ENCODE data around the gene PRDX5. TPM values are rescaled to one million over a fixed set of nuclear protein-coding genes. Genes with fewer than 3 reads are reported as not detected.

The PRDX5 gene
- total and polyA plus RNA-seq, 10 of the 15 experiments (the other 5 are each of a cell fraction or from before 2014, with no cell fraction given) = 95.7 to 406 (median 240) TPM

DNA sequence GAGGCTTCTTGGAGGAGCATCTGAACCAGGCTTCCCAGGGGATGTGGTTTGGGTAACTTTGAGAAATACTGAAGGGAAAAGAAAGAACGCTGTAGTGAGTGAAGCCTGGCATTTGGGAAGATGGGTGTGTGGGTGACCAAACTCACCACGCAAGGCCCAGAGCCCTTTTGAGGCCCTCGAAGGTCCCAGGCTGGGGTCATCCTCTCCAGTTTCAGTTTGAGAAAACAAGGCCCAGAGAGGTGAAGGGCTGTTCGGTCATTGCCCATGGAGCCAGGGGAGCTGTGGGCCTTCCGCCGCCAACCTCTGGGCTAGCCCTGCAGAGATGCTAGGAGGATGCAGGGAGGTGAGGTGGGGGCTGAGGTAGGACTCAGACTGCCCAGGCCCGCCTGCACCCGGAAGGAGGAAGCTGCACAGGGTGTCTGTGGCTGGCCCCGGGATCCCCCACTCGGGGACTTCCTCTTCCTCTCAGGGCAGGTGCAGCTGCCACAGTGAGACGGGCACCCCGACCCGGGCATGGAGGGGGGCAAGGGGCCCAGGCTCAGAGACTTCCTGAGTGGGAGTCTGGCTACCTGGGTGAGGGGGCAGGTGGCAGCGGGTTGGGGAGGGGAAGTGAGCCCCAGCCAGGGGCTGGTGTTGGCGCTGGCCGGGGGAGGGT lies 22.0 kb downstream of the PRDX5 start, which contains the start of gene CCDC88B (continued):
- TF ChIP-seq, protein P1, sequence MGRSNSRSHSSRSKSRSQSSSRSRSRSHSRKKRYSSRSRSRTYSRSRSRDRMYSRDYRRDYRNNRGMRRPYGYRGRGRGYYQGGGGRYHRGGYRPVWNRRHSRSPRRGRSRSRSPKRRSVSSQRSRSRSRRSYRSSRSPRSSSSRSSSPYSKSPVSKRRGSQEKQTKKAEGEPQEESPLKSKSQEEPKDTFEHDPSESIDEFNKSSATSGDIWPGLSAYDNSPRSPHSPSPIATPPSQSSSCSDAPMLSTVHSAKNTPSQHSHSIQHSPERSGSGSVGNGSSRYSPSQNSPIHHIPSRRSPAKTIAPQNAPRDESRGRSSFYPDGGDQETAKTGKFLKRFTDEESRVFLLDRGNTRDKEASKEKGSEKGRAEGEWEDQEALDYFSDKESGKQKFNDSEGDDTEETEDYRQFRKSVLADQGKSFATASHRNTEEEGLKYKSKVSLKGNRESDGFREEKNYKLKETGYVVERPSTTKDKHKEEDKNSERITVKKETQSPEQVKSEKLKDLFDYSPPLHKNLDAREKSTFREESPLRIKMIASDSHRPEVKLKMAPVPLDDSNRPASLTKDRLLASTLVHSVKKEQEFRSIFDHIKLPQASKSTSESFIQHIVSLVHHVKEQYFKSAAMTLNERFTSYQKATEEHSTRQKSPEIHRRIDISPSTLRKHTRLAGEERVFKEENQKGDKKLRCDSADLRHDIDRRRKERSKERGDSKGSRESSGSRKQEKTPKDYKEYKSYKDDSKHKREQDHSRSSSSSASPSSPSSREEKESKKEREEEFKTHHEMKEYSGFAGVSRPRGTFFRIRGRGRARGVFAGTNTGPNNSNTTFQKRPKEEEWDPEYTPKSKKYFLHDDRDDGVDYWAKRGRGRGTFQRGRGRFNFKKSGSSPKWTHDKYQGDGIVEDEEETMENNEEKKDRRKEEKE (IDR thresholded peaks at IDR 0.05) = no peak
- TF ChIP-seq, protein P2, sequence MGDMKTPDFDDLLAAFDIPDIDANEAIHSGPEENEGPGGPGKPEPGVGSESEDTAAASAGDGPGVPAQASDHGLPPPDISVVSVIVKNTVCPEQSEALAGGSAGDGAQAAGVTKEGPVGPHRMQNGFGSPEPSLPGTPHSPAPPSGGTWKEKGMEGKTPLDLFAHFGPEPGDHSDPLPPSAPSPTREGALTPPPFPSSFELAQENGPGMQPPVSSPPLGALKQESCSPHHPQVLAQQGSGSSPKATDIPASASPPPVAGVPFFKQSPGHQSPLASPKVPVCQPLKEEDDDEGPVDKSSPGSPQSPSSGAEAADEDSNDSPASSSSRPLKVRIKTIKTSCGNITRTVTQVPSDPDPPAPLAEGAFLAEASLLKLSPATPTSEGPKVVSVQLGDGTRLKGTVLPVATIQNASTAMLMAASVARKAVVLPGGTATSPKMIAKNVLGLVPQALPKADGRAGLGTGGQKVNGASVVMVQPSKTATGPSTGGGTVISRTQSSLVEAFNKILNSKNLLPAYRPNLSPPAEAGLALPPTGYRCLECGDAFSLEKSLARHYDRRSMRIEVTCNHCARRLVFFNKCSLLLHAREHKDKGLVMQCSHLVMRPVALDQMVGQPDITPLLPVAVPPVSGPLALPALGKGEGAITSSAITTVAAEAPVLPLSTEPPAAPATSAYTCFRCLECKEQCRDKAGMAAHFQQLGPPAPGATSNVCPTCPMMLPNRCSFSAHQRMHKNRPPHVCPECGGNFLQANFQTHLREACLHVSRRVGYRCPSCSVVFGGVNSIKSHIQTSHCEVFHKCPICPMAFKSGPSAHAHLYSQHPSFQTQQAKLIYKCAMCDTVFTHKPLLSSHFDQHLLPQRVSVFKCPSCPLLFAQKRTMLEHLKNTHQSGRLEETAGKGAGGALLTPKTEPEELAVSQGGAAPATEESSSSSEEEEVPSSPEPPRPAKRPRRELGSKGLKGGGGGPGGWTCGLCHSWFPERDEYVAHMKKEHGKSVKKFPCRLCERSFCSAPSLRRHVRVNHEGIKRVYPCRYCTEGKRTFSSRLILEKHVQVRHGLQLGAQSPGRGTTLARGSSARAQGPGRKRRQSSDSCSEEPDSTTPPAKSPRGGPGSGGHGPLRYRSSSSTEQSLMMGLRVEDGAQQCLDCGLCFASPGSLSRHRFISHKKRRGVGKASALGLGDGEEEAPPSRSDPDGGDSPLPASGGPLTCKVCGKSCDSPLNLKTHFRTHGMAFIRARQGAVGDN (IDR thresholded peaks at IDR 0.05) = peak; percentile 54; the same call in 1 of the 2 replicates
- TF ChIP-seq LARP7 (IDR thresholded peaks at IDR 0.05) (peak; percentile 28; the same call in 1 of the 2 replicates), MEF2B (IDR thresholded peaks at IDR 0.05; ENCODE audit: partially characterized antibody, poor library complexity, severe bottlenecking) (peak; percentile 34), CREM (IDR thresholded peaks at IDR 0.05; ENCODE audit: low read depth) (peak; percentile 24; the same call in 1 of the 2 replicates), TCF12 (IDR thresholded peaks at IDR 0.05; ENCODE audit: low read depth, low read length) (peak; percentile 95), NR2C1 (IDR thresholded peaks at IDR 0.05) (peak; percentile 50; the same call in 1 of the 2 replicates)
- TF ChIP-seq, protein P3, sequence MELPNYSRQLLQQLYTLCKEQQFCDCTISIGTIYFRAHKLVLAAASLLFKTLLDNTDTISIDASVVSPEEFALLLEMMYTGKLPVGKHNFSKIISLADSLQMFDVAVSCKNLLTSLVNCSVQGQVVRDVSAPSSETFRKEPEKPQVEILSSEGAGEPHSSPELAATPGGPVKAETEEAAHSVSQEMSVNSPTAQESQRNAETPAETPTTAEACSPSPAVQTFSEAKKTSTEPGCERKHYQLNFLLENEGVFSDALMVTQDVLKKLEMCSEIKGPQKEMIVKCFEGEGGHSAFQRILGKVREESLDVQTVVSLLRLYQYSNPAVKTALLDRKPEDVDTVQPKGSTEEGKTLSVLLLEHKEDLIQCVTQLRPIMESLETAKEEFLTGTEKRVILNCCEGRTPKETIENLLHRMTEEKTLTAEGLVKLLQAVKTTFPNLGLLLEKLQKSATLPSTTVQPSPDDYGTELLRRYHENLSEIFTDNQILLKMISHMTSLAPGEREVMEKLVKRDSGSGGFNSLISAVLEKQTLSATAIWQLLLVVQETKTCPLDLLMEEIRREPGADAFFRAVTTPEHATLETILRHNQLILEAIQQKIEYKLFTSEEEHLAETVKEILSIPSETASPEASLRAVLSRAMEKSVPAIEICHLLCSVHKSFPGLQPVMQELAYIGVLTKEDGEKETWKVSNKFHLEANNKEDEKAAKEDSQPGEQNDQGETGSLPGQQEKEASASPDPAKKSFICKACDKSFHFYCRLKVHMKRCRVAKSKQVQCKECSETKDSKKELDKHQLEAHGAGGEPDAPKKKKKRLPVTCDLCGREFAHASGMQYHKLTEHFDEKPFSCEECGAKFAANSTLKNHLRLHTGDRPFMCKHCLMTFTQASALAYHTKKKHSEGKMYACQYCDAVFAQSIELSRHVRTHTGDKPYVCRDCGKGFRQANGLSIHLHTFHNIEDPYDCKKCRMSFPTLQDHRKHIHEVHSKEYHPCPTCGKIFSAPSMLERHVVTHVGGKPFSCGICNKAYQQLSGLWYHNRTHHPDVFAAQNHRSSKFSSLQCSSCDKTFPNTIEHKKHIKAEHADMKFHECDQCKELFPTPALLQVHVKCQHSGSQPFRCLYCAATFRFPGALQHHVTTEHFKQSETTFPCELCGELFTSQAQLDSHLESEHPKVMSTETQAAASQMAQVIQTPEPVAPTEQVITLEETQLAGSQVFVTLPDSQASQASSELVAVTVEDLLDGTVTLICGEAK (IDR thresholded peaks at IDR 0.05; ENCODE audit: borderline replicate concordance) = peak; percentile 86

Data from GM12878 (cell line).